GM23338 (cell line): ENCODE data around the gene FTO. TPM values are rescaled to one million over a fixed set of nuclear protein-coding genes. Genes with fewer than 3 reads are reported as not detected.

Experiments
- ATAC-seq: fragments of 200-7000 bp; cut with Tn5 transposase; 3 replicates; pipeline ENCODE4 v1.9.1; 2020
- DNase-seq: peaks from one replicate; pipeline ENCODE4 v3.0.0-alpha.2; 2015; ENCODE audit warnings: low spot score
- H2AFZ ChIP-seq: fragments of 200-600 bp; sonication (generic); 2 replicates; pipeline ENCODE4 v1.8.0; 2016; ENCODE audit warnings: antibody characterized with exemption, mild to moderate bottlenecking, moderate library complexity
- H3F3A ChIP-seq: fragments of 200-600 bp; sonication (generic); replicated peaks from 2 replicates; pipeline ENCODE4 v1.8.0; 2017; ENCODE audit warnings: antibody characterized with exemption, mixed run types, low read depth
- H3K27ac ChIP-seq: fragments of 200-600 bp; sonication (generic); 2 replicates; pipeline ENCODE4 v1.6.1; 2016; ENCODE audit warnings: low read depth
- H3K27me3 ChIP-seq: fragments of 200-600 bp; sonication (generic); 2 replicates; pipeline ENCODE4 v1.8.0; 2016; ENCODE audit warnings: mild to moderate bottlenecking, mixed run types, moderate library complexity; ENCODE audit not compliant: insufficient read depth
- H3K36me3 ChIP-seq: fragments of 200-600 bp; sonication (generic); 2 replicates; pipeline ENCODE4 v1.8.0; 2016; ENCODE audit warnings: mild to moderate bottlenecking; ENCODE audit not compliant: insufficient read depth
- H3K4me1 ChIP-seq: fragments of 200-600 bp; sonication (generic); 2 replicates; pipeline ENCODE4 v1.8.0; 2016; ENCODE audit warnings: mild to moderate bottlenecking, moderate library complexity; ENCODE audit not compliant: insufficient read depth
- H3K4me2 ChIP-seq: fragments of 200-600 bp; sonication (generic); 2 replicates; pipeline ENCODE4 v1.7.1; 2017; ENCODE audit warnings: mixed run types
- H3K4me3 ChIP-seq: fragments of 200-600 bp; sonication (generic); 2 replicates; pipeline ENCODE4 v1.6.1; 2016; ENCODE audit warnings: mixed run types
- H3K79me2 ChIP-seq: fragments of 200-600 bp; sonication (generic); replicated peaks from 2 replicates; pipeline ENCODE4 v1.8.0; 2017; ENCODE audit warnings: mild to moderate bottlenecking; ENCODE audit not compliant: insufficient read depth
- H3K9me2 ChIP-seq: fragments of 200-600 bp; sonication (generic); 2 replicates; pipeline ENCODE4 v1.8.0; 2017; ENCODE audit not compliant: insufficient read depth
- H4K20me1 ChIP-seq: fragments of 200-600 bp; sonication (generic); replicated peaks from 2 replicates; pipeline ENCODE4 v1.8.0; 2017; ENCODE audit warnings: mild to moderate bottlenecking; ENCODE audit not compliant: insufficient read depth
- H3K27ac Mint-ChIP-seq: 2 replicates; pipeline ENCODE4 v1.8.0; 2020; ENCODE audit warnings: inconsistent platforms, mild to moderate bottlenecking, moderate library complexity, mixed read lengths
- H3K27me3 Mint-ChIP-seq: 3 replicates; pipeline ENCODE4 v1.8.0; 2022; ENCODE audit warnings: low read depth, mild to moderate bottlenecking, moderate library complexity, mixed read lengths, inconsistent platforms; ENCODE audit not compliant: insufficient read depth, poor library complexity
- H3K36me3 Mint-ChIP-seq: 3 replicates; pipeline ENCODE4 v1.8.0; 2021; ENCODE audit warnings: low read depth, mild to moderate bottlenecking, inconsistent platforms, moderate library complexity, mixed read lengths
- H3K4me1 Mint-ChIP-seq: 3 replicates; pipeline ENCODE4 v1.8.0; 2020; ENCODE audit warnings: mild to moderate bottlenecking, inconsistent platforms, mixed read lengths
- H3K4me3 Mint-ChIP-seq: 3 replicates; pipeline ENCODE4 v1.8.0; 2021; ENCODE audit warnings: moderate library complexity, mild to moderate bottlenecking, inconsistent platforms, mixed read lengths
- H3K9me3 Mint-ChIP-seq: 3 replicates; pipeline ENCODE4 v1.8.0; 2020; ENCODE audit warnings: moderate library complexity, mild to moderate bottlenecking, inconsistent platforms, mixed read lengths
- CREB1 ChIP-seq: fragments of 250-450 bp; sonication (Bioruptor Pico); IDR thresholded peaks from 2 replicates; pipeline ENCODE4 v1.5.0; 2020; ENCODE audit warnings: low read depth, mild to moderate bottlenecking, moderate library complexity
- ETS1 ChIP-seq: IDR thresholded peaks from 2 replicates; pipeline ENCODE4 v1.6.1; 2016; ENCODE audit warnings: antibody characterized with exemption
- EZH2 ChIP-seq: fragments of 200-600 bp; sonication (generic); IDR thresholded peaks from one replicate; pipeline ENCODE4 v1.8.0; 2017; ENCODE audit warnings: antibody characterized with exemption, mild to moderate bottlenecking, low read depth; ENCODE audit not compliant: unreplicated experiment
- JUNB ChIP-seq: IDR thresholded peaks from one replicate; pipeline ENCODE4 v1.6.1; 2016; ENCODE audit warnings: antibody characterized with exemption; ENCODE audit not compliant: unreplicated experiment
- POLR2AphosphoS5 ChIP-seq: IDR thresholded peaks from 2 replicates; pipeline ENCODE4 v1.6.1; 2016; ENCODE audit warnings: antibody characterized with exemption, low read depth
- REST ChIP-seq: IDR thresholded peaks from one replicate; pipeline ENCODE4 v1.6.1; 2018; ENCODE audit warnings: antibody characterized with exemption; ENCODE audit not compliant: unreplicated experiment
- ZNF114 ChIP-seq: fragments of 250-450 bp; sonication (Bioruptor Pico); IDR thresholded peaks from 2 replicates; pipeline ENCODE4 v1.5.0; 2020; ENCODE audit warnings: mild to moderate bottlenecking, moderate library complexity
- ZNF331 ChIP-seq: fragments of 250-450 bp; sonication (Bioruptor Pico); IDR thresholded peaks from 2 replicates; pipeline ENCODE4 v1.5.0; 2020; ENCODE audit warnings: low read depth, mild to moderate bottlenecking, moderate library complexity
- polyA plus RNA-seq: library from polyadenylated mRNA; unstranded; fragments of >200 nt; fragmentation: Nextera tagmentation; extraction: Ambion mirVana; gene quantifications from 2 replicates; pipeline ENCODE4 v1.2.1, GENCODE V29; 2016
- total RNA-seq: library from RNA; depleted of rRNA; stranded (reverse); fragments of >200 nt; shearing (Covaris generic); gene quantifications from 2 replicates; pipeline ENCODE4 v1.2.3, GENCODE V29; 2014
- TF ChIP-seq, protein P1 (sequence below), 2 experiments: fragments of 200-600 bp in 1 of 2; sonication (generic) in 1 of 2; conservative IDR thresholded peaks; 2 replicates each; pipeline versions ENCODE4 v1.5.1 to v1.6.1; 2016 to 2017; ENCODE audit warnings: antibody characterized with exemption in 2 of 2, low read depth in 2 of 2, mild to moderate bottlenecking in 2 of 2, moderate library complexity in 1 of 2

FTO gene
- total and polyA plus RNA-seq, 2 experiments from 2014 or later, result 17.7 to 69.6 TPM

DNA sequence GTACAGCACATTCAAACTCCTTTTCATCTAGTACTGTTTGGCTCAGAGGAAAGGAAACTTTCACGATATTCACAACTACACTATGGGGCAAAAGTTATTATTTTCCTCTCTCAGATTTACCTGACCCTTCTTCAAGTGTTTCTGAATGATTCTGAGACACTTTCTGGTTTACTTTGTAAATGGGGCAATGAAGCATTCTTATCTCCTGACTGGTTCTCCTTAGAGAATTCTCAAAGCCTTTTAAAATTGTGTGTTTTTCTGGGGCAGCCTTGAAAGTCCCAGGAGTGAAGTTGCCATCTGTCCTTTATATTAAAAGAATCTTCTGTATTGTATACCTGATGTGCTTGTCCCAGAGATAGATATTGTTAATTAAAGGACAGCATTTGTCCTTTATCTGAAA, 264.9 kb downstream of the FTO start:
- Histone ChIP-seq H4K20me1 (no peaks in the 10 kb centered on the region), H3K9me2 (no peaks in the 10 kb centered on the region), H3K27me3 (no peaks in the 10 kb centered on the region), H3K4me3 (no peak overlapping the region), H3K27ac (no peak overlapping the region), H3K4me2 (no peak overlapping the region), H3F3A (no peaks in the 10 kb centered on the region), H2AFZ (no peak overlapping the region), H3K79me2 (no peaks in the 10 kb centered on the region), H3K4me1 (peaks cover 11% of the 10 kb centered on the region), H3K36me3 (no peaks in the 10 kb centered on the region)
- Mint-ChIP-seq H3K27me3 (peaks cover 2% of the 10 kb centered on the region), H3K36me3 (no peaks in the 10 kb centered on the region; the same call in 2 of the 3 replicates), H3K27ac (peak overlapping the region; percentile 80), H3K9me3 (no peaks in the 10 kb centered on the region), H3K4me1 (peaks cover 20% of the 10 kb centered on the region), H3K4me3 (no peak overlapping the region)
- ATAC-seq, result no peak
- DNase-seq, result no peak
- TF ChIP-seq ETS1, result no peak
- no peak for TF ChIP-seq ZNF114 (CRISPR knock-in tag)
- TF ChIP-seq REST, result no peak
- TF ChIP-seq ZNF331 (CRISPR knock-in tag), result no peak
- no peak for TF ChIP-seq POLR2AphosphoS5
- no peak for TF ChIP-seq JUNB
- TF ChIP-seq CREB1 (CRISPR knock-in tag), result no peak
- TF ChIP-seq EZH2, result no peak

GRCh38 chr16:53971616-53972015, 267.7 kb downstream of the FTO start:
- H3K4me3 Mint-ChIP-seq, result no peak overlapping the region
- ATAC-seq (no peak), DNase-seq (no peak)
- H3K4me2 ChIP-seq, result no peak overlapping the region
- no peaks in the 10 kb centered on the region for H3K79me2 ChIP-seq
- no peaks in the 10 kb centered on the region for H3K27me3 ChIP-seq
- TF ChIP-seq, protein P1, sequence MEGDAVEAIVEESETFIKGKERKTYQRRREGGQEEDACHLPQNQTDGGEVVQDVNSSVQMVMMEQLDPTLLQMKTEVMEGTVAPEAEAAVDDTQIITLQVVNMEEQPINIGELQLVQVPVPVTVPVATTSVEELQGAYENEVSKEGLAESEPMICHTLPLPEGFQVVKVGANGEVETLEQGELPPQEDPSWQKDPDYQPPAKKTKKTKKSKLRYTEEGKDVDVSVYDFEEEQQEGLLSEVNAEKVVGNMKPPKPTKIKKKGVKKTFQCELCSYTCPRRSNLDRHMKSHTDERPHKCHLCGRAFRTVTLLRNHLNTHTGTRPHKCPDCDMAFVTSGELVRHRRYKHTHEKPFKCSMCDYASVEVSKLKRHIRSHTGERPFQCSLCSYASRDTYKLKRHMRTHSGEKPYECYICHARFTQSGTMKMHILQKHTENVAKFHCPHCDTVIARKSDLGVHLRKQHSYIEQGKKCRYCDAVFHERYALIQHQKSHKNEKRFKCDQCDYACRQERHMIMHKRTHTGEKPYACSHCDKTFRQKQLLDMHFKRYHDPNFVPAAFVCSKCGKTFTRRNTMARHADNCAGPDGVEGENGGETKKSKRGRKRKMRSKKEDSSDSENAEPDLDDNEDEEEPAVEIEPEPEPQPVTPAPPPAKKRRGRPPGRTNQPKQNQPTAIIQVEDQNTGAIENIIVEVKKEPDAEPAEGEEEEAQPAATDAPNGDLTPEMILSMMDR (conservative IDR thresholded peaks at IDR 0.05; ENCODE audit: low read depth in 2 of 2), result 0 out of 4 replicates have a peak, but pooled peaks of 1 of the 2 experiments have one; percentile 1
- no peak for TF ChIP-seq EZH2
- H3K36me3 Mint-ChIP-seq, result no peaks in the 10 kb centered on the region
- H3K4me1 Mint-ChIP-seq, result peaks cover 19% of the 10 kb centered on the region
- H3F3A ChIP-seq, result no peaks in the 10 kb centered on the region
- H3K9me3 Mint-ChIP-seq, result no peaks in the 10 kb centered on the region
- no peaks in the 10 kb centered on the region for H3K36me3 ChIP-seq
- no peak overlapping the region for H3K27ac Mint-ChIP-seq
- H2AFZ ChIP-seq, result no peak overlapping the region
- peaks cover 9% of the 10 kb centered on the region for H3K4me1 ChIP-seq
- peaks cover 2% of the 10 kb centered on the region for H3K27me3 Mint-ChIP-seq
- H3K27ac ChIP-seq, result no peak overlapping the region
- H3K9me2 ChIP-seq, result no peaks in the 10 kb centered on the region
- H4K20me1 ChIP-seq, result no peaks in the 10 kb centered on the region
- H3K4me3 ChIP-seq, result no peak overlapping the region
